Endodermal cell (in vitro differentiated cells): ENCODE results near the gene LSM12. TPM values are rescaled to one million over a fixed set of nuclear protein-coding genes. Genes with fewer than 3 reads are reported as not detected.
A peak's percentile ranks its signal among the peaks of the same experiment; 100 is the strongest.

Source experiments
- DNase-seq: peaks from one replicate; pipeline ENCODE4 v3.0.0-alpha.2; 2017
- H3K27ac ChIP-seq: 2 replicates; pipeline ENCODE4 v1.5.1; 2013; ENCODE audit warnings: mild to moderate bottlenecking, low read depth, low read length, moderate library complexity
- H3K27me3 ChIP-seq: 2 replicates; pipeline ENCODE4 v1.6.1; 2013; ENCODE audit warnings: mild to moderate bottlenecking, low read length, moderate library complexity; ENCODE audit not compliant: insufficient read depth, control insufficient read depth, poor library complexity, severe bottlenecking
- H3K36me3 ChIP-seq: 2 replicates; pipeline ENCODE4 v1.7.0; 2013; ENCODE audit warnings: mild to moderate bottlenecking, low read length, moderate library complexity; ENCODE audit not compliant: control insufficient read depth, insufficient read depth
- H3K4me1 ChIP-seq: one replicate; pipeline ENCODE4 v1.7.0; 2013; ENCODE audit warnings: low read length; ENCODE audit not compliant: control insufficient read depth, insufficient read depth
- H3K4me3 ChIP-seq: 2 replicates; pipeline ENCODE4 v1.5.1; 2013; ENCODE audit warnings: mild to moderate bottlenecking, low read length, moderate library complexity
- H3K9ac ChIP-seq: 2 replicates; pipeline ENCODE4 v1.6.1; 2013; ENCODE audit warnings: mild to moderate bottlenecking, low read length, moderate library complexity; ENCODE audit not compliant: poor library complexity, severe bottlenecking; ENCODE audit errors: extremely low read depth
- H3K9me3 ChIP-seq: 2 replicates; pipeline ENCODE4 v1.6.1; 2013; ENCODE audit warnings: mild to moderate bottlenecking, low read length, moderate library complexity; ENCODE audit not compliant: control insufficient read depth
- H3K27ac Mint-ChIP-seq: 2 replicates; pipeline ENCODE4 v1.8.0; 2020; ENCODE audit warnings: mixed read lengths
- H3K27me3 Mint-ChIP-seq: 2 replicates; pipeline ENCODE4 v1.8.0; 2021; ENCODE audit warnings: mild to moderate bottlenecking, mixed read lengths; ENCODE audit not compliant: insufficient read depth
- H3K36me3 Mint-ChIP-seq: 2 replicates; pipeline ENCODE4 v1.8.0; 2020; ENCODE audit warnings: low read depth, mixed read lengths
- H3K4me1 Mint-ChIP-seq: 2 replicates; pipeline ENCODE4 v1.8.0; 2020; ENCODE audit warnings: mixed read lengths
- H3K4me3 Mint-ChIP-seq: 2 replicates; pipeline ENCODE4 v1.8.0; 2020; ENCODE audit warnings: mild to moderate bottlenecking, moderate library complexity, mixed read lengths
- H3K9me3 Mint-ChIP-seq: 2 replicates; pipeline ENCODE4 v1.8.0; 2020; ENCODE audit warnings: mild to moderate bottlenecking, mixed read lengths
- WGBS, 2 experiments: methylation state at CpG; one replicate each; pipeline versions ENCODE4 v1.1.5 to v1.1.7; 2013; ENCODE audit warnings: missing lambda C conversion rate in 2 of 2, mixed read lengths in 1 of 2; ENCODE audit not compliant: insufficient coverage in 1 of 2, insufficient read length in 1 of 2; 5-methylcytosine and 5-hydroxymethylcytosine counted together
- total RNA-seq, 2 donors: library from RNA; stranded (reverse); fragmentation: NEBNext Ultra II Directional in 1 of 2; extraction: Animal tissue kit (Norgen Biotek cat#: 25700) in 1 of 2; gene quantifications; 2 replicates in 1 of 2; 3 replicates in 1 of 2; pipeline ENCODE4 v1.2.1, GENCODE V29; 2021
- TF ChIP-seq, protein P1 (sequence below): fragments of 200-600 bp; sonication (generic); conservative IDR thresholded peaks from 2 replicates; pipeline ENCODE4 v1.5.0; 2021; ENCODE audit warnings: antibody characterized with exemption, mild to moderate bottlenecking

The LSM12 gene
- total RNA-seq, 2 donors from 2014 or later: 97.7 to 102 TPM

DNA sequence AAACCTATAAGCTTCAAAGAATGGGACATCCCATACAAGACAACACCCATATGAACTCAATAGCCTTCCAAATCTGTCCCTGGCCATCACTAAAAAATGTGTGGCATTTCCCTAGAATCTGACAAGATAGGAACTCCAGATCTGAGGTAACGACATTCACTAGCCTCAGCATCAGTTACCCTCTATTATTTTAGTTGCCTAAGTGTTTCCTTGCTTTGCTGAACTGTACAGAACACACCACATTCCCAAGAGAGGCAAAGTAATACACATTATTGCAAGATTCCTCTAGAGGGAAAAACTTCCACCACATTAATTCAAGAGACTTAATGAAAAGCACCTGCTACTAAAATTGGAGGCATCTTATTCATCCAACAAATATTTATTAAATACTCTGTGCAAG lies 5.0 kb downstream of the LSM12 start:
- DNase-seq: no peak
- H3K9me3 ChIP-seq: no peaks in the 10 kb centered on the region
- peaks cover 31% of the 10 kb centered on the region for H3K4me1 Mint-ChIP-seq
- no peak overlapping the region for H3K9ac ChIP-seq
- whole genome bisulfite sequencing, 2 experiments: 77 to 89% methylated on average over 1 of the region's 1 CpG
- H3K27me3 Mint-ChIP-seq: no peaks in the 10 kb centered on the region
- H3K27me3 ChIP-seq: no peaks in the 10 kb centered on the region
- H3K4me3 ChIP-seq: no peak overlapping the region
- TF ChIP-seq, protein P1, sequence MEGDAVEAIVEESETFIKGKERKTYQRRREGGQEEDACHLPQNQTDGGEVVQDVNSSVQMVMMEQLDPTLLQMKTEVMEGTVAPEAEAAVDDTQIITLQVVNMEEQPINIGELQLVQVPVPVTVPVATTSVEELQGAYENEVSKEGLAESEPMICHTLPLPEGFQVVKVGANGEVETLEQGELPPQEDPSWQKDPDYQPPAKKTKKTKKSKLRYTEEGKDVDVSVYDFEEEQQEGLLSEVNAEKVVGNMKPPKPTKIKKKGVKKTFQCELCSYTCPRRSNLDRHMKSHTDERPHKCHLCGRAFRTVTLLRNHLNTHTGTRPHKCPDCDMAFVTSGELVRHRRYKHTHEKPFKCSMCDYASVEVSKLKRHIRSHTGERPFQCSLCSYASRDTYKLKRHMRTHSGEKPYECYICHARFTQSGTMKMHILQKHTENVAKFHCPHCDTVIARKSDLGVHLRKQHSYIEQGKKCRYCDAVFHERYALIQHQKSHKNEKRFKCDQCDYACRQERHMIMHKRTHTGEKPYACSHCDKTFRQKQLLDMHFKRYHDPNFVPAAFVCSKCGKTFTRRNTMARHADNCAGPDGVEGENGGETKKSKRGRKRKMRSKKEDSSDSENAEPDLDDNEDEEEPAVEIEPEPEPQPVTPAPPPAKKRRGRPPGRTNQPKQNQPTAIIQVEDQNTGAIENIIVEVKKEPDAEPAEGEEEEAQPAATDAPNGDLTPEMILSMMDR: no peak
- H3K27ac Mint-ChIP-seq: no peak overlapping the region
- H3K9me3 Mint-ChIP-seq: no peaks in the 10 kb centered on the region
- H3K36me3 Mint-ChIP-seq: peaks cover 60% of the 10 kb centered on the region
- H3K4me3 Mint-ChIP-seq: no peak overlapping the region
- H3K27ac ChIP-seq: no peak overlapping the region
- peaks cover 59% of the 10 kb centered on the region for H3K36me3 ChIP-seq
- peaks cover 3% of the 10 kb centered on the region for H3K4me1 ChIP-seq

DNA sequence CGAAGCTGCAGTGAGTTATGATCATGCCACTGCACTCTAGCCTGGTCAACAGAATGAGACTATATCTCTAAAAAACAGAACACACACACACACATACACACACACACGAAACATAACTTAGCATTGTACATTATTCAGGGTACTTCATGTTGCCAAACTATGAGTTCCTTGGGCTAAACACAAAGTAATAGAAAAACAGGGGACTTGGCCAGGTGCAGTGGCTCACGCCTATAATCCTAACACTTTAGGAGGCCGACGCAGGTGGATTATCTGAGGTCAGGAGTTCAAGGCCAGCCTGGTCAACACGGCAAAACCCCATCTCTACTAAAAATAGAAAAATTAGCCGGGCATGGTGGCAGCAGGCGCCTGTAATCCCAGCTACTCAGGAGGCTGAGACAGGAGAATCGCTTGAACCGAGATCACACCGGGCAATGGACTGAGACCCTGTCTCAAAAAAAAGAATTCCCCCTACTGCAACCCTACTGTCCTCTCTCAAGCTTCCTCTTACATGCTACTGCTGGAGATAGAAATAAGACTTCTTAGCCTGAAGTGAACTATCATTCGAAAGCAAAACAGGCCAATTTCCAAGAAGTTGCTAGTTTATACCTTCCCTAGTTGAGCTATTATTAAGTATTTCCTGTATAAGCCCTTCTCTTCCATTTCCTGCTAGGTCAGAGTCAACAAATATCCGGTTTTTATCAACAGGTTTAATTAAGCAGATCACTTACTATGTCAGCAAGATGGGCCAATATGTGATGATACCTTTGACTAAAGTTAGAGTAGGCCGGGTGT lies 7.2 kb downstream of the LSM12 start:
- peaks cover 25% of the 10 kb centered on the region for H3K4me1 Mint-ChIP-seq
- peak overlapping the region; percentile 39 for H3K27ac Mint-ChIP-seq
- Histone ChIP-seq H3K4me3 (no peak overlapping the region), H3K36me3 (peaks cover 75% of the 10 kb centered on the region), H3K9me3 (no peaks in the 10 kb centered on the region), H3K27ac (no peak overlapping the region), H3K9ac (no peak overlapping the region), H3K27me3 (no peaks in the 10 kb centered on the region), H3K4me1 (peaks cover 3% of the 10 kb centered on the region)
- DNase-seq: no peak
- TF ChIP-seq, protein P1: no peak
- no peak overlapping the region for H3K4me3 Mint-ChIP-seq
- 96% methylated on average over 13 to 14 of the region's 14 CpGs for WGBS, 2 experiments
- no peaks in the 10 kb centered on the region for H3K9me3 Mint-ChIP-seq
- H3K36me3 Mint-ChIP-seq: peaks cover 62% of the 10 kb centered on the region
- no peaks in the 10 kb centered on the region for H3K27me3 Mint-ChIP-seq

DNA sequence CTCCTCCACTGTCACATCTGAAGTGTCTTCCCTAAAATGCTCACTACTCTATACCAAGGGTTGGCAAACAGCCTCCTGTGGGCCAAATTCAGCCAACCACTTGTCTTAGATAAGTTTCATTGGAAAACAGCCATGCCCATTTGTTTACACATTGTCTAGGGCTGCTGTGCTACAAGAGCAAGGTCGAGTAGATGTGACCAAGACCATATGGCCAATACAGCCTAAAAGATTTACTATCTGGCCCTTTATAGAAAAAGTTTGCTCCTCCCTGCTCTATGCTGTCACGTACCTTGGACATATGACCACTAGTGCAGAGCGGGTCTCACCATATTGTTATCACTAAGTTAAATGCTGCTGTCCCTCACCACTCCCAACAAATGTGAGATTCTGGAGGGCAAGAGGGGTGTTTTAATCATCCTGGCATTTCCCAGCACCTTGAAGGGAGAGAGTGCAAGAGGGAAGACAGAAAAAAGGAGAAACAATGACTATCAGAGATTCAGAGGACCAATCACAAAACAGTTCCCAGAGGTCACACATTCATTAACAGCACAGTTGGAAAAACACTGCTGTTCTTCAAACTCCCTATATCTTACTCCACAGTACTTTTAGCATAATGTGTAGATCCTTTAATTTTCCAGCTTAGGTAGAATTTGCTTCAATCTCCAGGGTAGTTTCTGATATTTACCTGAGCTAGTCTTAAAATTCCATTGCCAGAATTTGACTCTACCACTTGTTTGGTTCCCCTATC lies 13.2 kb downstream of the LSM12 start:
- Histone ChIP-seq H3K9ac (no peak overlapping the region), H3K9me3 (no peaks in the 10 kb centered on the region), H3K27ac (no peak overlapping the region), H3K36me3 (peaks cover 84% of the 10 kb centered on the region), H3K4me3 (no peak overlapping the region), H3K27me3 (no peaks in the 10 kb centered on the region), H3K4me1 (no peaks in the 10 kb centered on the region)
- no peak overlapping the region for H3K4me3 Mint-ChIP-seq
- TF ChIP-seq, protein P1: no peak
- no peaks in the 10 kb centered on the region for H3K9me3 Mint-ChIP-seq
- peak overlapping the region; percentile 12 for H3K27ac Mint-ChIP-seq
- no peaks in the 10 kb centered on the region for H3K4me1 Mint-ChIP-seq
- no peaks in the 10 kb centered on the region for H3K27me3 Mint-ChIP-seq
- DNase-seq: no peak
- 90 to 96% methylated on average over 2 to 3 of the region's 3 CpGs for WGBS, 2 experiments
- peaks cover 52% of the 10 kb centered on the region for H3K36me3 Mint-ChIP-seq
